Progenitor cell of endocrine pancreas (in vitro differentiated cells): Measurements from ENCODE around the gene KCNJ6. TPM values are rescaled to one million over a fixed set of nuclear protein-coding genes. Genes with fewer than 3 reads are reported as not detected.
"Not testable (repeated sequence)": the region's sequence is repeated elsewhere in the genome, so short reads cannot be mapped to it uniquely, and the experiment has no call there.

ENCODE experiments used
- DNase-seq: peaks from one replicate; pipeline ENCODE4 v3.0.0; 2021; ENCODE audit warnings: low spot score; ENCODE audit not compliant: unreplicated experiment
- H3K27ac Mint-ChIP-seq: 2 replicates; pipeline ENCODE4 v1.8.0; 2021; ENCODE audit warnings: mild to moderate bottlenecking, moderate library complexity, mixed read lengths
- H3K27me3 Mint-ChIP-seq: 2 replicates; pipeline ENCODE4 v1.8.0; 2021; ENCODE audit warnings: mixed read lengths
- H3K36me3 Mint-ChIP-seq: 2 replicates; pipeline ENCODE4 v1.8.0; 2022; ENCODE audit warnings: mixed read lengths; ENCODE audit not compliant: insufficient read depth
- H3K4me1 Mint-ChIP-seq: 2 replicates; pipeline ENCODE4 v1.8.0; 2021; ENCODE audit warnings: low read depth, mixed read lengths
- H3K4me3 Mint-ChIP-seq: 2 replicates; pipeline ENCODE4 v1.8.0; 2021; ENCODE audit warnings: low read depth, mild to moderate bottlenecking, moderate library complexity, mixed read lengths
- H3K9me3 Mint-ChIP-seq: 2 replicates; pipeline ENCODE4 v1.8.0; 2021; ENCODE audit warnings: low read depth, mixed read lengths
- CTCF ChIP-seq: fragments of 200-600 bp; sonication (generic); IDR thresholded peaks from one replicate; pipeline ENCODE4 v1.5.0; 2021; ENCODE audit warnings: antibody characterized with exemption, mild to moderate bottlenecking; ENCODE audit not compliant: unreplicated experiment
- total RNA-seq: library from RNA; stranded (reverse); gene quantifications from 2 replicates; pipeline ENCODE4 v1.2.1, GENCODE V29; 2021

Gene KCNJ6
- total RNA-seq, 1 donor from 2014 or later = 3.3 TPM

GRCh38 chr21:37764691-37765090, 151.6 kb downstream of the KCNJ6 start:
- H3K27me3 Mint-ChIP-seq = no peaks in the 10 kb centered on the region
- H3K9me3 Mint-ChIP-seq = no peaks in the 10 kb centered on the region

GRCh38 chr21:37763298-37763697, 153.0 kb downstream of the KCNJ6 start:
- no peaks in the 10 kb centered on the region for H3K36me3 Mint-ChIP-seq
- no peaks in the 10 kb centered on the region for H3K27me3 Mint-ChIP-seq
- H3K4me1 Mint-ChIP-seq = no peaks in the 10 kb centered on the region
- TF ChIP-seq CTCF = no peak
- no peak overlapping the region for H3K4me3 Mint-ChIP-seq
- no peak overlapping the region for H3K27ac Mint-ChIP-seq
- H3K9me3 Mint-ChIP-seq = no peaks in the 10 kb centered on the region
- DNase-seq = no peak

More at GRCh38 chr21:37764691-37765090, 151.6 kb downstream of the KCNJ6 start:
- TF ChIP-seq CTCF = no peak
- Mint-ChIP-seq H3K4me1 (no peaks in the 10 kb centered on the region), H3K27ac (no peak overlapping the region), H3K4me3 (no peak overlapping the region), H3K36me3 (no peaks in the 10 kb centered on the region)
- DNase-seq = no peak

- no peak for DNase-seq
- Mint-ChIP-seq H3K4me1 (no peaks in the 10 kb centered on the region), H3K9me3 (no peaks in the 10 kb centered on the region), H3K36me3 (no peaks in the 10 kb centered on the region), H3K27me3 (no peaks in the 10 kb centered on the region), H3K4me3 (no peak overlapping the region), H3K27ac (no peak overlapping the region)
- no peak for TF ChIP-seq CTCF
Observed at GRCh38 chr21:37762606-37763005, 153.7 kb downstream of the KCNJ6 start.

GRCh38 chr21:37761406-37761805, 154.9 kb downstream of the KCNJ6 start:
- not testable (repeated sequence) for H3K27me3 Mint-ChIP-seq, H3K4me1 Mint-ChIP-seq, DNase-seq, H3K9me3 Mint-ChIP-seq, H3K36me3 Mint-ChIP-seq, H3K4me3 Mint-ChIP-seq, H3K27ac Mint-ChIP-seq

GRCh38 chr21:37759777-37760176, 156.5 kb downstream of the KCNJ6 start:
- H3K36me3 Mint-ChIP-seq = no peaks in the 10 kb centered on the region
- no peak overlapping the region for H3K27ac Mint-ChIP-seq
- peaks cover 9% of the 10 kb centered on the region for H3K27me3 Mint-ChIP-seq
- H3K4me1 Mint-ChIP-seq = no peaks in the 10 kb centered on the region
- DNase-seq = no peak
- H3K4me3 Mint-ChIP-seq = no peak overlapping the region
- TF ChIP-seq CTCF = no peak
- H3K9me3 Mint-ChIP-seq = no peaks in the 10 kb centered on the region

- TF ChIP-seq CTCF = peak; percentile 68
- Mint-ChIP-seq H3K4me3 (no peak overlapping the region), H3K36me3 (no peaks in the 10 kb centered on the region), H3K4me1 (no peaks in the 10 kb centered on the region), H3K27me3 (peaks cover 14% of the 10 kb centered on the region), H3K9me3 (no peaks in the 10 kb centered on the region), H3K27ac (no peak overlapping the region)
- peak; percentile 25 for DNase-seq
Observed at GRCh38 chr21:37758982-37759381, 157.3 kb downstream of the KCNJ6 start.
